ENCODE measurements around the gene CEP63.
"Not testable (repeated sequence)": the region's sequence is repeated elsewhere in the genome, so short reads cannot be mapped to it uniquely, and the experiment has no call there.

CEP63 gene

GRCh38 chr3:134516905-134517304 lies 31.0 kb downstream of the CEP63 start:
- no peak for DNase-seq (ENCODE audit: low spot score)

GRCh38 chr3:134517791-134518190 lies 31.9 kb downstream of the CEP63 start:
- no peak for DNase-seq (ENCODE audit: low spot score)

DNA sequence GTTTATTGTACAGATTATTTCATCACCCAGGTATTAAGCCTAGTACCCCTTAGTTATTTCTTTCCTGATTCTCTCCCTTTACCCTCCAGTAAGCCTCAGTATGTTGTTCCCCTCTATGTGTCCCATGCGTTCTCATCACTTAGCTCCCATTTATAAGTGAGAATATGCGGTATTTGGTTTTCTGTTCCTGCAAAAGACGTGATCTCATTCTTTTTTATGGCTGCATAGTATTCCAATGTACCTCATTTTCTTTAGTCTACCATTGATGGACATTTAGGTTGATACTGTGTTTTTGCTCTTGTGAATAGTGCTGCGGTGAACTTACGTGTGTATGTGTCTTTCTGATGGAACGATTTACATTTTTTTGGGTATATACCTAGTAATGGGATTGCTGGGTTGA lies 36.7 kb downstream of the CEP63 start:
- no peak for DNase-seq (ENCODE audit: low spot score)

DNA sequence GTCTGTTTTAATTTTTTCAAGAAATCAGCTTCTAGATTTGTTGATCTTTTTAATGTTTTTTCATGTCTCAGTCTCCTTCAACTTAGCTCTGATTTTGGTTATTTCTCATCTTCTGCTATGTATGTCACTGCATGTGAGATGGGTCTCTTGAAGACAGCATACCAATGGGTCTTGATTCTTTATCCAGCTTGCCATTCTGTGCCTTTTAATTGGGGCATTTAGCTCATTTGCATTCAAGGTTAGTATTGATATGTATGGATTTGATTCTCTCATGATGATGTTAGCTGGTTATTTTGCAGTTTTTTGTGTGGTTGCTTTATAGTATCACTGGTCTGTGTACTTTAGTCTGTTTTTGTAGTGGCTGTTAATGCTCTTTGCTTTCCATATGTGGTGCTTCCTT lies 39.4 kb downstream of the CEP63 start:
- DNase-seq (ENCODE audit: low spot score): no peak

DNA sequence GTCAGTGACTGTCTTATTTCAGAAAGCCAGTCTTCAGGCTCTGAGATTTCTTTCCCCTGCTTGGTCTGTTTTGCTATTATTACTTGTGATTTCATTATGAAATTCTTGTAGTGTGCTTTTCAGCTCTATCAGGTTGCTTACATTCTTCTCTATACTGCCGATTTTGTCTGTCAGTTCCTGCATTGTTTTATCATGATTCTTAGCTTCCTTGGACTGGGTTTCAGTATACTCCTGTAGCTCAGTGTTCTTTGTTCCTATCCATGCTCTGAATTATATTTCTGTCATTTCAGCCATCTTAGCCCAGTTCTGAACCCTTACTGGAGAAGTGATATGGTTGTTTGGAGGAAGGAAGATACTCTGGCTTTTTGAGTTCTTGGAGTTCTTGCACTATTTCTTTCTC lies 40.5 kb downstream of the CEP63 start:
- no peak for DNase-seq (ENCODE audit: low spot score)

DNA sequence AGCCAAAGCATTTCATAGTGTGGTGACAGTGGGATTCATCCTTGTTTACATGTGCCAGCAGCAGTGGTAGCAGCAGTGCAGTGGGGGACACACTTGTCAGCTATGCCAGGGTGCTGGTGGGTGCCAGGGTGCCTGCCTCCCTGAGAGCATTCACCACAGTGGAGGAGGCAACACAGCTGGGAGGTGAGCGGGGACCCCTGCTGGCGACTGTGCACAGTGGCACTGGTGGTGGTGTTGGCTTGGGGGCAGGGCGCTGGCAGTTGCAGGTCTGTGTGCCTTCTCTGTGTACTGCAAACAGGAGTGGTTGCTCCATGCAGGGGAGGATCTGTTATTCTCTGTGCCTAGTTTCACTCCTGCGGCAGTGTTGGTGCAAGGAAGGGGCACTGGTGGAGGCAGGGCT lies 41.2 kb downstream of the CEP63 start:
- no peak for DNase-seq (ENCODE audit: low spot score)

- DNase-seq (ENCODE audit: low spot score): no peak
These were observed 41.8 kb downstream of the CEP63 start for GRCh38 chr3:134527538-134528186.

GRCh38 chr3:134533493-134533892 lies 47.6 kb downstream of the CEP63 start:
- no peak for DNase-seq (ENCODE audit: low spot score)

- DNase-seq (ENCODE audit: low spot score): no peak
These were observed 49.5 kb downstream of the CEP63 start for GRCh38 chr3:134535186-134535970.

- no peak for DNase-seq (ENCODE audit: low spot score)
These were observed 50.9 kb downstream of the CEP63 start for GRCh38 chr3:134536781-134537180.

- no peak for DNase-seq (ENCODE audit: low spot score)
These were observed 56.6 kb downstream of the CEP63 start for GRCh38 chr3:134542287-134542958.

GRCh38 chr3:134543113-134543512 lies 57.3 kb downstream of the CEP63 start:
- no peak for DNase-seq (ENCODE audit: low spot score)

- no peak for DNase-seq (ENCODE audit: low spot score)
These were observed 58.5 kb downstream of the CEP63 start for GRCh38 chr3:134544316-134544715.

DNA sequence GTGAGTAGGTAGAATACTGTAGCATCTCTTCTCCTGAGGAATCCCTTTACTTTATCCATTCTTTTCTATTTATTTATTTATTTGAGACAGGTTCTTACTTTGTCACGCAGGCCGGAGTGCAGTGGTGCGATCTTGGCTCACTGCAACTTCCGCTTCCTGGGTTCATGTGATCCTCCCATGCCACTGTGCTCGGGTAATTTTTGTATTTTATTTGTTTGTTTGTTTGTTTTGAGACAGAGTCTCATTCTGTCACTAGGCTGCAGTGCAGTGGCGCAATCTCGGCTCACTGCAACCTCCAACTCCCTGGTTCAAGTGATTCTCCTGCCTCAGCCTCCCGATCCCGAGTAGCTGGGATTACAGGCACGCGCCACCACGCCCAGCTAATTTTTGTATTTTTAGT lies 58.9 kb downstream of the CEP63 start:
- not testable (repeated sequence) for DNase-seq (ENCODE audit: low spot score)

GRCh38 chr3:134545818-134546217 lies 60.0 kb downstream of the CEP63 start:
- DNase-seq (ENCODE audit: low spot score): no peak

GRCh38 chr3:134552784-134553183 lies 66.9 kb downstream of the CEP63 start:
- DNase-seq (ENCODE audit: low spot score): no peak

- DNase-seq (ENCODE audit: low spot score): no peak
These were observed 73.7 kb downstream of the CEP63 start for GRCh38 chr3:134559591-134559990.

GRCh38 chr3:134562055-134562454 lies 76.2 kb downstream of the CEP63 start:
- no peak for DNase-seq (ENCODE audit: low spot score)

DNA sequence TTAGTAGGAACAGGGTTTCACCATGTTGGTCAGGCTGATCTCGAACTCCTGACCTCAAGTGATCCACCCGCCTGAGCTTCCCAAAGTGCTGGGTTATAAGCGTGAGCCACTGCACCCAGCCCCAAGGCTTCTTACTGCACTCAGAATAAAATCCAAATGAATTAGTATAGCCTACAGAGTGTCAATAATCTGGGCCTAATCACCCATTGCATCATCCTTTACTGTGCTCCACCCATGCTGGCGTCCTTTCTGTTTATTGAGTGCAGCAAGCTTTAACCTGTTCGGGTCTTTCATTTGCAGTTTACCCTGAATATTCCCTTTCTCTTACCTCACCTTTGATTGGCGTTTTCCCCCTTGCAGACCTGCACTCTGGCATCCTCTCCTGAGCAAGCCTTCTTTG lies 77.7 kb downstream of the CEP63 start:
- no peak for DNase-seq (ENCODE audit: low spot score)

GRCh38 chr3:134564991-134565390 lies 79.1 kb downstream of the CEP63 start:
- DNase-seq (ENCODE audit: low spot score): no peak

GRCh38 chr3:134567605-134568004 lies 81.7 kb downstream of the CEP63 start:
- no peak for DNase-seq (ENCODE audit: low spot score)

GRCh38 chr3:134568790-134569189 lies 82.9 kb downstream of the CEP63 start:
- DNase-seq (ENCODE audit: low spot score): no peak

DNA sequence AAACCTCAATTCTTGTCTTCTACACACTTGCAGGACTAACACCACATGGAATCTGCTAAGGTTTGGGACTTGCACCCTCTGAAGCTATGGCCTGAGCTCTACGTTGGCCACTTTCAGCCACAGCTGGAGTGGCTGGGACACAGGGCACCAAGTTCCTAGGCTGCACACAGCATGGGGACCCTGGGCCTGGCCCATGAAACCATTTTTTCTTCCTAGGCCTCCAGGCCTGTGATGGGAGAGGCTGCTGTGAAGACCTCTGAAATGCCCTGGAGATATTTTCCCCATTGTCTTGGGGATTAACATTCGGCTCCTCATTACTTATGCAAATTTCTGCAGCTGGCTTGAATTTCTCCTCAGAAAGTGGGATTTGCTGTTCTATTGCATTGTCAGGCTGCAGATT lies 84.0 kb downstream of the CEP63 start:
- DNase-seq (ENCODE audit: low spot score): not testable (repeated sequence)

All from ecto neural progenitor cell (in vitro differentiated cells).